HEK293 (cell line): ENCODE results near the gene MGLL.

Experiments used
- CTCF ChIA-PET: fragments of 350-600 bp; formaldehyde crosslinking; extraction: SDS; loops from one replicate; lab custom pipeline; 2021; ENCODE audit warnings: antibody characterized with exemption; lab: Yijun Ruan, JAX
- POLR2A ChIA-PET: fragments of 300-600 bp; formaldehyde crosslinking; extraction: SDS; loops from one replicate; lab custom pipeline; 2020; ENCODE audit warnings: antibody characterized with exemption, inconsistent platforms; lab: Yijun Ruan, JAX
- H3K27ac ChIP-seq: fragments of 200-500 bp; sonication (Bioruptor generic); 2 replicates; pipeline ENCODE4 v1.5.1; 2014; ENCODE audit warnings: low read depth, low read length, control low read depth, inconsistent platforms; ENCODE audit errors: extremely low read depth
- H3K36me3 ChIP-seq, 2 experiments: fragments of 200-500 bp in 1 of 2; sonication (Bioruptor generic) in 1 of 2; 1 replicate in 1 of 2; 2 replicates in 1 of 2; pipeline ENCODE4 v1.5.1; 2014 to 2017; ENCODE audit warnings: inconsistent platforms in 2 of 2, low read length in 2 of 2; ENCODE audit not compliant: control insufficient read depth in 2 of 2, insufficient read depth in 1 of 2
- H3K4me1 ChIP-seq: fragments of 200-500 bp; sonication (Bioruptor generic); 2 replicates; pipeline ENCODE4 v1.5.1; 2014; ENCODE audit warnings: mild to moderate bottlenecking, low read length, inconsistent platforms; ENCODE audit not compliant: control insufficient read depth, insufficient read depth
- H3K4me3 ChIP-seq: 2 replicates; pipeline ENCODE4 v1.5.1; 2011; ENCODE audit warnings: low read depth, mild to moderate bottlenecking, control low read depth, low read length, moderate library complexity
- H3K9me3 ChIP-seq: fragments of 200-500 bp; sonication (Bioruptor generic); 2 replicates; pipeline ENCODE4 v1.5.1; 2014; ENCODE audit warnings: low read depth, low read length, inconsistent platforms; ENCODE audit not compliant: control insufficient read depth, insufficient read depth
- GLIS1 ChIP-seq: fragments of 450-650 bp; formaldehyde crosslinking; IDR thresholded peaks from 2 replicates; pipeline ENCODE4 v1.5.1; 2016; ENCODE audit warnings: missing biosample characterization, missing genetic modification characterization
- HIC1 ChIP-seq: fragments of 450-650 bp; formaldehyde crosslinking; IDR thresholded peaks from 2 replicates; pipeline ENCODE4 v1.5.1; 2016; ENCODE audit warnings: missing biosample characterization, missing genetic modification characterization
- MYNN ChIP-seq: fragments of 450-650 bp; formaldehyde crosslinking; IDR thresholded peaks from 2 replicates; pipeline ENCODE4 v1.5.1; 2016; ENCODE audit warnings: missing biosample characterization, missing genetic modification characterization, borderline replicate concordance
- SP2 ChIP-seq: fragments of 450-650 bp; formaldehyde crosslinking; IDR thresholded peaks from 2 replicates; pipeline ENCODE4 v1.5.1; 2016; ENCODE audit warnings: missing biosample characterization, missing genetic modification characterization
- YY1 ChIP-seq: fragments of 450-650 bp; formaldehyde crosslinking; IDR thresholded peaks from 2 replicates; pipeline ENCODE4 v1.5.1; 2018; ENCODE audit warnings: missing biosample characterization, missing genetic modification characterization
- ZFP3 ChIP-seq: fragments of 450-650 bp; formaldehyde crosslinking; IDR thresholded peaks from 2 replicates; pipeline ENCODE4 v1.5.1; 2016; ENCODE audit warnings: low read depth, missing biosample characterization, missing genetic modification characterization
- ZIC2 ChIP-seq: fragments of 450-650 bp; formaldehyde crosslinking; IDR thresholded peaks from 2 replicates; pipeline ENCODE4 v1.5.1; 2016; ENCODE audit warnings: missing biosample characterization, missing genetic modification characterization
- ZNF148 ChIP-seq: fragments of 450-650 bp; formaldehyde crosslinking; IDR thresholded peaks from 2 replicates; pipeline ENCODE4 v1.5.0; 2017; ENCODE audit warnings: missing biosample characterization, missing genetic modification characterization, borderline replicate concordance
- ZNF221 ChIP-seq: fragments of 450-650 bp; formaldehyde crosslinking; IDR thresholded peaks from 2 replicates; pipeline ENCODE4 v1.5.1; 2017; ENCODE audit warnings: missing biosample characterization, missing genetic modification characterization, borderline replicate concordance
- ZNF274 ChIP-seq, 2 experiments: fragments of 200-500 bp in 1 of 2; fragments of 450-650 bp in 1 of 2; sonication (Bioruptor generic) in 1 of 2; formaldehyde crosslinking in 1 of 2; IDR thresholded peaks; 2 replicates each; pipeline versions ENCODE4 v1.5.1 to v1.6.1; 2014 to 2016; ENCODE audit warnings: borderline replicate concordance in 1 of 2, inconsistent platforms in 1 of 2, low read length in 1 of 2, missing biosample characterization in 1 of 2, missing genetic modification characterization in 1 of 2
- ZNF341 ChIP-seq: fragments of 450-650 bp; formaldehyde crosslinking; IDR thresholded peaks from 2 replicates; pipeline ENCODE4; 2016; ENCODE audit warnings: low read depth, missing biosample characterization, missing genetic modification characterization
- ZNF394 ChIP-seq: fragments of 450-650 bp; formaldehyde crosslinking; IDR thresholded peaks from 2 replicates; pipeline ENCODE4 v1.5.1; 2016; ENCODE audit warnings: missing biosample characterization, missing genetic modification characterization, mild to moderate bottlenecking, moderate library complexity, borderline replicate concordance
- ZNF404 ChIP-seq: fragments of 450-650 bp; formaldehyde crosslinking; IDR thresholded peaks from 2 replicates; pipeline ENCODE4 v1.5.1; 2017; ENCODE audit warnings: missing biosample characterization, missing genetic modification characterization
- ZNF426 ChIP-seq: fragments of 450-650 bp; formaldehyde crosslinking; IDR thresholded peaks from 2 replicates; pipeline ENCODE4 v1.5.1; 2017; ENCODE audit warnings: missing biosample characterization, missing genetic modification characterization, mild to moderate bottlenecking, inconsistent platforms, moderate library complexity
- ZNF549 ChIP-seq: fragments of 450-650 bp; IDR thresholded peaks from 2 replicates; pipeline ENCODE4 v1.5.1; 2018; ENCODE audit warnings: missing biosample characterization, missing genetic modification characterization, mild to moderate bottlenecking, inconsistent platforms, moderate library complexity
- ZNF596 ChIP-seq: fragments of 450-650 bp; IDR thresholded peaks from 2 replicates; pipeline ENCODE4 v1.5.0; 2018; ENCODE audit warnings: missing biosample characterization, mild to moderate bottlenecking, missing genetic modification characterization, moderate library complexity
- ZNF692 ChIP-seq: fragments of 450-650 bp; formaldehyde crosslinking; IDR thresholded peaks from 2 replicates; pipeline ENCODE4 v1.5.1; 2016; ENCODE audit warnings: missing biosample characterization, missing genetic modification characterization
- ZNF747 ChIP-seq: fragments of 450-650 bp; formaldehyde crosslinking; IDR thresholded peaks from 2 replicates; pipeline ENCODE4 v1.5.1; 2016; ENCODE audit warnings: missing biosample characterization, missing genetic modification characterization
- ZNF837 ChIP-seq: fragments of 450-650 bp; formaldehyde crosslinking; IDR thresholded peaks from 2 replicates; pipeline ENCODE4 v1.5.1; 2016; ENCODE audit warnings: missing biosample characterization, missing genetic modification characterization
- ZSCAN30 ChIP-seq: fragments of 450-650 bp; IDR thresholded peaks from 2 replicates; pipeline ENCODE4 v1.5.1; 2018; ENCODE audit warnings: missing biosample characterization, mild to moderate bottlenecking, missing genetic modification characterization, moderate library complexity
- ZXDB ChIP-seq: fragments of 450-650 bp; formaldehyde crosslinking; IDR thresholded peaks from 2 replicates; pipeline ENCODE4 v1.5.1; 2016; ENCODE audit warnings: missing biosample characterization, missing genetic modification characterization
- TF ChIP-seq, protein P1 (sequence below): fragments of 450-650 bp; formaldehyde crosslinking; IDR thresholded peaks from 2 replicates; pipeline ENCODE4 v1.5.1; 2016; ENCODE audit warnings: missing biosample characterization, missing genetic modification characterization
- TF ChIP-seq, protein P2 (sequence below): sonication (generic); formaldehyde crosslinking; IDR thresholded peaks from 2 replicates; pipeline ENCODE4 v1.8.1; 2022; ENCODE audit warnings: mild to moderate bottlenecking, moderate library complexity, missing genetic modification reagents

MGLL gene

DNA sequence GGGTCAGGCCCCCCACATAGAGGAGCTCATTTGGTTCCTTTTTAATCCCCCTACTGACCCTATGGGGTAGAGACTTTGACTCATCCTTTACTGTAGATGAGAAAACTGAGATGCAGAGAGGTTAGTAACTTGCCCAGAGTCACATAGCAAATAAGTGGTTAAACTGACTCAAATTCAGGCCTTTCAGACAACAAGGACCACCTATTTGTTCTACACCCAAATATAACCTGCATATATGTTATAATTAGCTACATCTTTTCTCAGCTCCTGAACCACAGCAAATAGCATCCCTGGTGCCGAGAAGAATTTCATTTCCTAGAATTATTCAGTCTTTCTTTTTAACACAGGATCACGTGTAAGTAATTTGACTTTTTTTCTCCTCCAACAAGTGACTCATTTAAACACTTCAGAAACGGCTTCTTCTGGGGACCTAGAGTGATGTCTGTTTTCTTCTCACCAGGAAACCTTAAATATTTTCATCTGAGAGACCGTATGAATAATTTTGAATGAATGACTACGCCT, 57.4 kb downstream of the MGLL start:
- POLR2A ChIA-PET: no interaction called here

DNA sequence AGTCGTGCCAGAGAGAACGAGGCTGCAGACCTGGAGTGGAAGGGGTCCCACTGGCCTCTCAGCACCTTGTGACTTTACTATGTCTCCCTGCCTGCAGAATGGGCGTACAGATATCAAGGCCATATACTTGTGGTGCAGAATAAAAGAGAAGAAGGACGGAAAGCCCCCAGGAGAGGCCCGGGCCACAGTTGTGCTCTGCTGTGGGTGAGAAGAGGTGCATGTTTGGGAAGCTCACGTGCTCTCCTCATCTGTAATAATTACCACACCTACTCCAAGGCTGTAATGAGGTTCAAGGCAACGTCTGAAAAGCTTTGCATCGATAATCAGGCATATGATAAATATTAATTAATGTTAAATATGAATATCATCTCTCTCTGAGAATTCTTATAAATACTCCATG, 58.0 kb downstream of the MGLL start:
- H3K4me1 ChIP-seq: no peaks in the 10 kb centered on the region
- no peaks in the 10 kb centered on the region for H3K36me3 ChIP-seq
- H3K4me3 ChIP-seq: no peak overlapping the region
- TF ChIP-seq ZNF274 (IDR thresholded peaks at IDR 0.05; ENCODE audit: low read length): no peak
- no peak for TF ChIP-seq ZNF274 (tag by site-specific recombination; IDR thresholded peaks at IDR 0.05; ENCODE audit: borderline replicate concordance)
- no peak for TF ChIP-seq ZNF221 (tag by site-specific recombination)
- TF ChIP-seq ZXDB: no peak
- no peak for TF ChIP-seq ZNF549 (tag by site-specific recombination)
- TF ChIP-seq ZFP3 (tag by site-specific recombination): no peak
- no peak for TF ChIP-seq ZIC2 (tag by site-specific recombination)
- TF ChIP-seq ZSCAN30: no peak
- no peak for TF ChIP-seq ZNF837 (tag by site-specific recombination)
- no peak for TF ChIP-seq ZNF426
- TF ChIP-seq, protein P1, sequence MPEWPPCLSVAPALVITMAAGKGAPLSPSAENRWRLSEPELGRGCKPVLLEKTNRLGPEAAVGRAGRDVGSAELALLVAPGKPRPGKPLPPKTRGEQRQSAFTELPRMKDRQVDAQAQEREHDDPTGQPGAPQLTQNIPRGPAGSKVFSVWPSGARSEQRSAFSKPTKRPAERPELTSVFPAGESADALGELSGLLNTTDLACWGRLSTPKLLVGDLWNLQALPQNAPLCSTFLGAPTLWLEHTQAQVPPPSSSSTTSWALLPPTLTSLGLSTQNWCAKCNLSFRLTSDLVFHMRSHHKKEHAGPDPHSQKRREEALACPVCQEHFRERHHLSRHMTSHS (tag by site-specific recombination): no peak
- no peak for TF ChIP-seq ZNF692 (tag by site-specific recombination)
- no peak for TF ChIP-seq ZNF341 (tag by site-specific recombination)
- TF ChIP-seq ZNF404 (tag by site-specific recombination): no peak
- TF ChIP-seq SP2 (tag by site-specific recombination): no peak
- TF ChIP-seq ZNF148 (tag by site-specific recombination): no peak
- no peak for TF ChIP-seq GLIS1 (tag by site-specific recombination)
- TF ChIP-seq, protein P2, sequence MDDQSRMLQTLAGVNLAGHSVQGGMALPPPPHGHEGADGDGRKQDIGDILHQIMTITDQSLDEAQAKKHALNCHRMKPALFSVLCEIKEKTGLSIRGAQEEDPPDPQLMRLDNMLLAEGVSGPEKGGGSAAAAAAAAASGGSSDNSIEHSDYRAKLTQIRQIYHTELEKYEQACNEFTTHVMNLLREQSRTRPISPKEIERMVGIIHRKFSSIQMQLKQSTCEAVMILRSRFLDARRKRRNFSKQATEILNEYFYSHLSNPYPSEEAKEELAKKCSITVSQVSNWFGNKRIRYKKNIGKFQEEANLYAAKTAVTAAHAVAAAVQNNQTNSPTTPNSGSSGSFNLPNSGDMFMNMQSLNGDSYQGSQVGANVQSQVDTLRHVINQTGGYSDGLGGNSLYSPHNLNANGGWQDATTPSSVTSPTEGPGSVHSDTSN (CRISPR knock-in tag): no peak
- no peak for TF ChIP-seq ZNF747
- H3K9me3 ChIP-seq: no peaks in the 10 kb centered on the region
- CTCF ChIA-PET: interaction anchor here (0.6 kb wide), 2 partner anchors 111 to 193 kb away, joined by 3 to 4 read pairs; no protein-coding TSS in a partner anchor
- no peak overlapping the region for H3K27ac ChIP-seq
- POLR2A ChIA-PET: no interaction called here

More for the DNA sequence above, 57.4 kb downstream of the MGLL start:
- TF ChIP-seq MYNN (tag by site-specific recombination) (no peak), ZNF394 (tag by site-specific recombination) (no peak), HIC1 (tag by site-specific recombination) (no peak), ZNF837 (tag by site-specific recombination) (no peak), ZNF596 (no peak), GLIS1 (tag by site-specific recombination) (0 out of 2 replicates have a peak, but pooled peaks have one; percentile 31), YY1 (no peak)
- no peaks in the 10 kb centered on the region for H3K36me3 ChIP-seq
- CTCF ChIA-PET: interaction anchor here (0.6 kb wide), 3 partner anchors 112 to 194 kb away, joined by 3 to 4 read pairs (median 3); no protein-coding TSS in a partner anchor
- no peaks in the 10 kb centered on the region for H3K9me3 ChIP-seq
- no peak overlapping the region for H3K27ac ChIP-seq
- H3K4me3 ChIP-seq: no peak overlapping the region
- no peaks in the 10 kb centered on the region for H3K4me1 ChIP-seq
